ENCODE data around the gene USP22. TPM values are rescaled to one million over a fixed set of nuclear protein-coding genes. Genes with fewer than 3 reads are reported as not detected.

USP22 gene
- total and polyA plus RNA-seq, 2 donors (not counting 3 experiments of a cell fraction or from before 2014, with no cell fraction given) = 204 to 260 TPM

GRCh38 chr17:21018894-21019293 is 23.9 kb downstream of the USP22 start:
- Histone ChIP-seq H3K4me2 (ENCODE audit: insufficient read depth, low read length) (no peak overlapping the region), H3K36me3 (ENCODE audit: control insufficient read depth in 2 of 2, extremely low read depth in 1 of 2, insufficient read depth in 2 of 2, low read length in 2 of 2) (peaks cover 57 to 76% of the 10 kb centered on the region in 2 experiments), H2AFZ (ENCODE audit: low read depth, low read length) (no peak overlapping the region), H3K4me3 (replicated peaks in 1 of 3; ENCODE audit: insufficient read depth in 1 of 3, low read depth in 1 of 3, low read length in 3 of 3) (no peak overlapping the region), H4K20me1 (replicated peaks; ENCODE audit: control insufficient read depth, extremely low read depth, insufficient read depth, low read length) (peaks cover 13% of the 10 kb centered on the region), H3K9me3 (replicated peaks; ENCODE audit: control insufficient read depth, insufficient read depth, low read length) (no peaks in the 10 kb centered on the region), H3K79me2 (ENCODE audit: control insufficient read depth, insufficient read depth, low read length) (peaks cover 98% of the 10 kb centered on the region), H3K9ac (replicated peaks; ENCODE audit: extremely low read depth, insufficient read depth, low read length) (no peak overlapping the region), H3K4me1 (ENCODE audit: control insufficient read depth, extremely low read depth, insufficient read depth, low read length) (no peaks in the 10 kb centered on the region), H3K27me3 (ENCODE audit: control insufficient read depth in 2 of 2, insufficient read depth in 2 of 2, low read length in 2 of 2) (no peaks in the 10 kb centered on the region), H3K27ac (ENCODE audit: insufficient read depth, low read depth, low read length) (no peak overlapping the region), H3K9me1 (replicated peaks; ENCODE audit: control insufficient read depth, extremely low read depth, insufficient read depth, low read length) (no peaks in the 10 kb centered on the region)
- dilution Hi-C loops (cut with MboI; ENCODE audit: extremely low pct_ligation_motif_present, low sequenced_read_pairs) = no loop called here
- intact Hi-C loops (cut with micrococcal nuclease) = no loop called here
- POLR2A ChIA-PET = interaction anchor here (1.2 kb wide), 1 partner anchor 24 kb away, joined by 3 read pairs; the partner anchor contains the start of gene USP22
- DNase-seq (ENCODE audit: low read depth, low spot score) (no peak), FAIRE-seq (no peak)
- no TSS peak for BruUV-seq (replicated peaks)
- TF ChIP-seq POLR2AphosphoS5 (IDR thresholded peaks at IDR 0.05; ENCODE audit: insufficient read depth, low read depth, low read length) (no peak), MAX (IDR thresholded peaks at IDR 0.05; ENCODE audit: insufficient read depth, insufficient read length) (no peak), FOS (IDR thresholded peaks at IDR 0.05; ENCODE audit: borderline replicate concordance, insufficient read depth, low read length) (no peak), GATA2 (IDR thresholded peaks at IDR 0.05; ENCODE audit: insufficient read depth, insufficient read length, low read depth, low read length) (no peak), POLR2A (IDR thresholded peaks at IDR 0.05; ENCODE audit: low read depth, low read length) (no peak), CTCF (IDR thresholded peaks at IDR 0.05; ENCODE audit: extremely low read depth in 1 of 2, insufficient read depth in 1 of 2, low read depth in 1 of 2, low read length in 2 of 2) (no peak), EZH2 (IDR thresholded peaks at IDR 0.05; ENCODE audit: borderline replicate concordance, low read depth, low read length, severe bottlenecking) (no peak), MYC (IDR thresholded peaks at IDR 0.05; ENCODE audit: low read depth, low read length) (no peak), JUN (IDR thresholded peaks at IDR 0.05; ENCODE audit: borderline replicate concordance, insufficient read depth, insufficient read length, low read depth) (no peak)
- CTCF ChIA-PET = no interaction called here
